GM13977 (cell line): ENCODE results near the gene OSBPL6.

Experiments
- DNase-seq: peaks from one replicate; pipeline ENCODE4 v3.0.0; 2012; ENCODE audit warnings: low spot score
- CTCF ChIP-seq: IDR thresholded peaks from 2 replicates; pipeline ENCODE4 v1.5.1; 2012; ENCODE audit warnings: mild to moderate bottlenecking, control low read depth; ENCODE audit not compliant: insufficient read depth; ENCODE audit errors: extremely low read depth, missing control alignments
- in situ Hi-C: fragments of 300-500 bp; cut with MboI; formaldehyde crosslinking; loops from one replicate; pipeline ENCODE4 v1.12.0; 2022; ENCODE audit warnings: low sequenced_read_pairs, low pct_unique_long_range_greater_than_20kb, mixed read lengths, inconsistent platforms; ENCODE audit not compliant: unreplicated experiment

The OSBPL6 gene

GRCh38 chr2:178220814-178221213 lies 26.5 kb downstream of the OSBPL6 start:
- TF ChIP-seq CTCF: no peak
- no peak for DNase-seq
- in situ Hi-C loops: no loop called here

DNA sequence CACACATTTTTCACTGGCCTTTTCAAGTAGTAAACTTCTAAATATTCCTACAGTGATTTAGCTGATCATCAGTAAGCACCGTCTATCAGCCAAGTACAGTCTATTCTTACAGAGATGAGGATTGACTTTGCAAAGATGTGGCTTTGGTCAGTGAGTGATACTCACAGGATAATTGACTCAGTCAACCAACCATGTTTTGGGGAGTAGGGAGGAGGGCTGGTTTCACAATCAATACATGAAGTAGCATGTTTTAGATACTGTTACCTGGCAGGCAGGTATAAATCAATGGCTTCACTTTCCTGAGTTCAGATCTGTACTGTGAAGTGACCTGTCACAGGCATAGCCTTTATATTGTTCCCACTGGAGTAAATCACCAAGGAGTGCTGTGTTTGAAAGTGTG lies 27.2 kb downstream of the OSBPL6 start:
- in situ Hi-C loops: no loop called here
- DNase-seq: no peak
- TF ChIP-seq CTCF: no peak

GRCh38 chr2:178223806-178224205 lies 29.5 kb downstream of the OSBPL6 start:
- DNase-seq: no peak
- no peak for TF ChIP-seq CTCF
- in situ Hi-C loops: no loop called here

GRCh38 chr2:178225006-178225805 lies 30.9 kb downstream of the OSBPL6 start:
- TF ChIP-seq CTCF: no peak
- in situ Hi-C loops: no loop called here
- no peak for DNase-seq

DNA sequence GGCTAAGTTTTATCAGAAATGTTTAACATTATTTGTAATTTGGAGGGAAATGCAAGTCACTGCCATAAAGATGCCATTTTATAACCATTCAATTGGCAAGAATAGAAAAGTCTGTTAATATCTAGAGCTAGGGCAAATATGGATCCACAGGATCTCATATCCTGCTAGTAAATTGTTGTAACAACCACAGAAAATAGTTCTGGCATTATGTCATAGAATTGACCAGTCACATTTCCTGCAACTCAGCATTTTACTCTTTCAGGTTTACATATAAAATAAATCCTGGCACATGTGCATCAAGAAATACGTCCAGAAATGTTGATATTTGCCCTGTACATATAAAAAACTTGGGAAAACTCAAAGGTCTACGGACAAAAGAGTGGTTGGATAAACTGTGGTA lies 32.9 kb downstream of the OSBPL6 start:
- no peak for DNase-seq
- TF ChIP-seq CTCF: no peak
- in situ Hi-C loops: no loop called here

DNA sequence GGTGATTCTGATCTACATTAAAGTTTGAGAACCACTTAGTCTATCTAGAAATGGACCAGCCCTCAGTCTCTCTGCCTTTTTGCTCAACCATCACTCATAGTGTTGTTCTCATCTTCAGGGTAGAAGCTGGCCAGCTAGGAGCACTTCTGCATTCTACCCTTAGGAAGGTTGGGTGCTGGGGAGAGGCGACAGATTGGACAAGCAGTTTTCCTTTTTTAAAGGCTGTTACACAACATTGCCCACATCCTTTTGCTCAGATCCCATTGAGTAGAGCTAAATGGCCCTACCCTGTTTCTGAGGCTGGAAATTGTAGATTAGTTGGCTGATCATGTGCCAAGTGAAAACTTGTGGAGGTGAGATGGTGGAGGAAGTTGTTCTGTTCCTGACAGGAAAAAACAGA lies 35.6 kb downstream of the OSBPL6 start:
- in situ Hi-C loops: no loop called here
- DNase-seq: no peak
- TF ChIP-seq CTCF: no peak
